Measurements from ENCODE around the gene KRTAP4-6. TPM values are rescaled to one million over a fixed set of nuclear protein-coding genes. Genes with fewer than 3 reads are reported as not detected.

Gene KRTAP4-6
- total and polyA plus RNA-seq, 2 of the 13 experiments (the other 11 are each of a cell fraction or from before 2014, with no cell fraction given): not detected

DNA sequence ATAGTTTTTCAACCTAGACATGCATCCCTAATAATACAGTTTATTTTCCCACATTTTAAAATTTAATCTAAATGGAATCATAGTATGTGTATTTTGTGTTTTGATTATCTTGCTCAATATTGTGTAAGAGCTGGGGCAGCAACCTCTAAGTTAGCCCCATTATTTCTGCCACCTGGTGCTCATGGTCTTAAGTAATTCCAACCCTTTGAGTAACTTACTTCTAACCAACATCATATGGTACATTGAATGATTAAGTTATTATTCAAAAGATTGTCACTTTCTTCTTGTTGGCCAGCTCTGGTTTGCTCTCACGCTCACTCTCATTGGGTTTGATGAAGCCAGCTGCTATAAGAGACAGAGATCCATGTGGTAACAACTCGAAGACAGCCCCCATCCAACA lies 31.5 kb upstream of the KRTAP4-6 start:
- POLR2A ChIA-PET: no interaction called here
- TF ChIP-seq ZNF501 (CRISPR knock-in tag; IDR thresholded peaks at IDR 0.05): no peak
- TF ChIP-seq, protein P1, sequence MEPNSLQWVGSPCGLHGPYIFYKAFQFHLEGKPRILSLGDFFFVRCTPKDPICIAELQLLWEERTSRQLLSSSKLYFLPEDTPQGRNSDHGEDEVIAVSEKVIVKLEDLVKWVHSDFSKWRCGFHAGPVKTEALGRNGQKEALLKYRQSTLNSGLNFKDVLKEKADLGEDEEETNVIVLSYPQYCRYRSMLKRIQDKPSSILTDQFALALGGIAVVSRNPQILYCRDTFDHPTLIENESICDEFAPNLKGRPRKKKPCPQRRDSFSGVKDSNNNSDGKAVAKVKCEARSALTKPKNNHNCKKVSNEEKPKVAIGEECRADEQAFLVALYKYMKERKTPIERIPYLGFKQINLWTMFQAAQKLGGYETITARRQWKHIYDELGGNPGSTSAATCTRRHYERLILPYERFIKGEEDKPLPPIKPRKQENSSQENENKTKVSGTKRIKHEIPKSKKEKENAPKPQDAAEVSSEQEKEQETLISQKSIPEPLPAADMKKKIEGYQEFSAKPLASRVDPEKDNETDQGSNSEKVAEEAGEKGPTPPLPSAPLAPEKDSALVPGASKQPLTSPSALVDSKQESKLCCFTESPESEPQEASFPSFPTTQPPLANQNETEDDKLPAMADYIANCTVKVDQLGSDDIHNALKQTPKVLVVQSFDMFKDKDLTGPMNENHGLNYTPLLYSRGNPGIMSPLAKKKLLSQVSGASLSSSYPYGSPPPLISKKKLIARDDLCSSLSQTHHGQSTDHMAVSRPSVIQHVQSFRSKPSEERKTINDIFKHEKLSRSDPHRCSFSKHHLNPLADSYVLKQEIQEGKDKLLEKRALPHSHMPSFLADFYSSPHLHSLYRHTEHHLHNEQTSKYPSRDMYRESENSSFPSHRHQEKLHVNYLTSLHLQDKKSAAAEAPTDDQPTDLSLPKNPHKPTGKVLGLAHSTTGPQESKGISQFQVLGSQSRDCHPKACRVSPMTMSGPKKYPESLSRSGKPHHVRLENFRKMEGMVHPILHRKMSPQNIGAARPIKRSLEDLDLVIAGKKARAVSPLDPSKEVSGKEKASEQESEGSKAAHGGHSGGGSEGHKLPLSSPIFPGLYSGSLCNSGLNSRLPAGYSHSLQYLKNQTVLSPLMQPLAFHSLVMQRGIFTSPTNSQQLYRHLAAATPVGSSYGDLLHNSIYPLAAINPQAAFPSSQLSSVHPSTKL (CRISPR knock-in tag; IDR thresholded peaks at IDR 0.05): no peak
- TF ChIP-seq REXO4 (CRISPR knock-in tag; IDR thresholded peaks at IDR 0.05; ENCODE audit: borderline replicate concordance): no peak
- TF ChIP-seq, protein P2, sequence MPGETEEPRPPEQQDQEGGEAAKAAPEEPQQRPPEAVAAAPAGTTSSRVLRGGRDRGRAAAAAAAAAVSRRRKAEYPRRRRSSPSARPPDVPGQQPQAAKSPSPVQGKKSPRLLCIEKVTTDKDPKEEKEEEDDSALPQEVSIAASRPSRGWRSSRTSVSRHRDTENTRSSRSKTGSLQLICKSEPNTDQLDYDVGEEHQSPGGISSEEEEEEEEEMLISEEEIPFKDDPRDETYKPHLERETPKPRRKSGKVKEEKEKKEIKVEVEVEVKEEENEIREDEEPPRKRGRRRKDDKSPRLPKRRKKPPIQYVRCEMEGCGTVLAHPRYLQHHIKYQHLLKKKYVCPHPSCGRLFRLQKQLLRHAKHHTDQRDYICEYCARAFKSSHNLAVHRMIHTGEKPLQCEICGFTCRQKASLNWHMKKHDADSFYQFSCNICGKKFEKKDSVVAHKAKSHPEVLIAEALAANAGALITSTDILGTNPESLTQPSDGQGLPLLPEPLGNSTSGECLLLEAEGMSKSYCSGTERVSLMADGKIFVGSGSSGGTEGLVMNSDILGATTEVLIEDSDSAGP (CRISPR knock-in tag; IDR thresholded peaks at IDR 0.05; ENCODE audit: borderline replicate concordance): no peak
- TF ChIP-seq ZNF564 (CRISPR knock-in tag; IDR thresholded peaks at IDR 0.05): no peak
- TF ChIP-seq HES4 (CRISPR knock-in tag; IDR thresholded peaks at IDR 0.05; ENCODE audit: borderline replicate concordance): no peak
- TF ChIP-seq ZMAT3 (CRISPR knock-in tag; conservative IDR thresholded peaks at IDR 0.05): no peak
- no peak for TF ChIP-seq RFXAP (CRISPR knock-in tag; IDR thresholded peaks at IDR 0.05; ENCODE audit: borderline replicate concordance)
- no peak for TF ChIP-seq PAF1 (CRISPR knock-in tag; IDR thresholded peaks at IDR 0.05)
- no peak overlapping the region for H3K4me3 ChIP-seq (replicated peaks in 1 of 3; ENCODE audit: insufficient read depth in 1 of 3, low read depth in 2 of 3, low read length in 3 of 3)
- no peak overlapping the region for H3K27ac ChIP-seq (ENCODE audit: extremely low read length, insufficient read depth, low read length)
- no TSS peak for BruUV-seq (replicated peaks)
- H3K36me3 ChIP-seq (replicated peaks in 1 of 2; ENCODE audit: control insufficient read depth in 1 of 2, insufficient read depth in 2 of 2, low read length in 2 of 2): no peaks in the 10 kb centered on the region
- in situ Hi-C loops (cut with HindIII; ENCODE audit: extremely low pct_ligation_motif_present, low pct_unique_long_range_greater_than_20kb): no loop called here
- H3K27me3 ChIP-seq (ENCODE audit: control insufficient read depth in 1 of 2, insufficient read depth in 2 of 2, low read length in 2 of 2): peaks cover 0 to 11% of the 10 kb centered on the region in 2 experiments; a peak in 3 of 5 replicates
- no peak for DNase-seq (ENCODE audit: low spot score)
- ATAC-seq: no peak
- H4K20me1 ChIP-seq (ENCODE audit: insufficient read depth, low read length): no peaks in the 10 kb centered on the region
- no peaks in the 10 kb centered on the region for H3K9me3 ChIP-seq (ENCODE audit: low read length)
- H3K9ac ChIP-seq (ENCODE audit: insufficient read depth, low read depth, low read length): no peak overlapping the region
- no peaks in the 10 kb centered on the region for H3K79me2 ChIP-seq (ENCODE audit: insufficient read depth, low read length)
- no peak for FAIRE-seq
- no peak overlapping the region for H2AFZ ChIP-seq (ENCODE audit: low read length)
- intact Hi-C loops (cut with micrococcal nuclease; ENCODE audit: unreplicated experiment): loop anchor here (10.0 kb wide), 1 partner anchor 267 kb away; no protein-coding TSS in a partner anchor
- WGBS (ENCODE audit: low lambda C conversion rate): 28% methylated on average over 2 of the region's 2 CpGs
- no peaks in the 10 kb centered on the region for H3K4me1 ChIP-seq (ENCODE audit: insufficient read depth, low read length)
- CTCF ChIA-PET (ENCODE audit: low intra/inter-chr PET ratio, low total read pairs): no interaction called here
- H3K4me2 ChIP-seq (ENCODE audit: low read depth, low read length): no peak overlapping the region
